NCI-H524 treated with DMSO at 0.1 percent for 48 hours (cell line): ENCODE measurements around the gene CNST.
A peak's percentile ranks its signal among the peaks of the same experiment; 100 is the strongest.
"Not testable (repeated sequence)": the region's sequence is repeated elsewhere in the genome, so short reads cannot be mapped to it uniquely, and the experiment has no call there.

Source experiments
- DNase-seq: peaks from one replicate; lab custom pipeline; 2025; lab: John Stamatoyannopoulos, UW

The CNST gene

GRCh38 chr1:246622035-246622652, 55.9 kb downstream of the CNST start:
- no peak for DNase-seq

- DNase-seq = no peak
Measured at GRCh38 chr1:246624091-246624490, 57.8 kb downstream of the CNST start.

- DNase-seq = no peak
Measured at GRCh38 chr1:246629030-246629429, 62.8 kb downstream of the CNST start.

- no peak for DNase-seq
Measured at GRCh38 chr1:246629976-246630375, 63.7 kb downstream of the CNST start.

GRCh38 chr1:246631426-246631825, 65.2 kb downstream of the CNST start:
- DNase-seq = no peak

- DNase-seq = no peak
Measured at GRCh38 chr1:246632281-246633168, 66.3 kb downstream of the CNST start.

- not testable (repeated sequence) for DNase-seq
Measured at GRCh38 chr1:246634659-246635058, 68.4 kb downstream of the CNST start.

GRCh38 chr1:246638941-246639655, 72.8 kb downstream of the CNST start:
- no peak for DNase-seq

GRCh38 chr1:246639732-246640131, 73.5 kb downstream of the CNST start:
- no peak for DNase-seq

GRCh38 chr1:246640747-246641146, 74.5 kb downstream of the CNST start:
- DNase-seq = no peak

- no peak for DNase-seq
Measured at GRCh38 chr1:246641394-246641793, 75.1 kb downstream of the CNST start.

GRCh38 chr1:246642719-246643118, 76.5 kb downstream of the CNST start:
- no peak for DNase-seq

- DNase-seq = peak; percentile 14
Measured at GRCh38 chr1:246647113-246647512, 80.9 kb downstream of the CNST start.

GRCh38 chr1:246647513-246647912, 81.3 kb downstream of the CNST start:
- DNase-seq = no peak

- DNase-seq = no peak
Measured at GRCh38 chr1:246651012-246651695, 84.9 kb downstream of the CNST start.

- no peak for DNase-seq
Measured at GRCh38 chr1:246658567-246658966, 92.3 kb downstream of the CNST start.

- DNase-seq = no peak
Measured at GRCh38 chr1:246659594-246660140, 93.4 kb downstream of the CNST start.

- DNase-seq = no peak
Measured at GRCh38 chr1:246661451-246661850, 95.2 kb downstream of the CNST start.

- no peak for DNase-seq
Measured at GRCh38 chr1:246667773-246668172, 101.5 kb downstream of the CNST start.

GRCh38 chr1:246669659-246670058, 103.4 kb downstream of the CNST start:
- DNase-seq = no peak

GRCh38 chr1:246674049-246674448, 107.8 kb downstream of the CNST start:
- no peak for DNase-seq

GRCh38 chr1:246677842-246678241, 111.6 kb downstream of the CNST start:
- no peak for DNase-seq
